SU-DHL-6 (cell line): ENCODE measurements around the gene CAPN13.
A peak's percentile ranks its signal among the peaks of the same experiment; 100 is the strongest.

Experiments
- H2AFZ ChIP-seq: fragments of 200-600 bp; sonication (generic); 2 replicates; pipeline ENCODE4 v1.6.1; 2014; ENCODE audit warnings: low read depth, mild to moderate bottlenecking, moderate library complexity, mixed read lengths, antibody characterized with exemption, low read length; ENCODE audit not compliant: severe bottlenecking
- H3F3A ChIP-seq: fragments of 200-600 bp; shearing (Covaris generic); 2 replicates; pipeline ENCODE4 v1.6.0; 2016; ENCODE audit warnings: antibody characterized with exemption, mild to moderate bottlenecking; ENCODE audit not compliant: insufficient read depth
- H3K27ac ChIP-seq: fragments of 200-600 bp; sonication (generic); 2 replicates; pipeline ENCODE4 v1.5.1; 2016; ENCODE audit warnings: low read depth, mild to moderate bottlenecking, low read length, moderate library complexity, mixed read lengths
- H3K27me3 ChIP-seq: fragments of 200-600 bp; sonication (generic), shearing (Covaris generic); 2 replicates; pipeline ENCODE4 v1.6.0; 2014; ENCODE audit warnings: mild to moderate bottlenecking, low read length
- H3K36me3 ChIP-seq: fragments of 200-600 bp; sonication (generic); 2 replicates; pipeline ENCODE4 v1.6.1; 2014; ENCODE audit warnings: mild to moderate bottlenecking, low read length, mixed read lengths
- H3K4me2 ChIP-seq: fragments of 300-600, 200-600 bp; shearing (Covaris generic), sonication (generic); 2 replicates; pipeline ENCODE4 v1.6.0; 2014; ENCODE audit warnings: low read length, low read depth, mild to moderate bottlenecking; ENCODE audit not compliant: poor library complexity, severe bottlenecking
- H3K4me3 ChIP-seq: fragments of 200-600 bp; sonication (generic); 2 replicates; pipeline ENCODE4 v1.5.1; 2014; ENCODE audit warnings: antibody characterized with exemption, low read length, mild to moderate bottlenecking, mixed read lengths; ENCODE audit not compliant: insufficient read depth, poor library complexity, severe bottlenecking
- H3K79me2 ChIP-seq: fragments of 200-600 bp; sonication (generic); 2 replicates; pipeline ENCODE4 v1.6.1; 2014; ENCODE audit warnings: mild to moderate bottlenecking, low read length, moderate library complexity; ENCODE audit not compliant: insufficient read depth
- H3K9ac ChIP-seq: fragments of 200-600 bp; sonication (generic); 2 replicates; pipeline ENCODE4 v1.7.0; 2014; ENCODE audit warnings: mild to moderate bottlenecking, low read length
- H3K9me2 ChIP-seq: fragments of 200-600 bp; sonication (generic); replicated peaks from 2 replicates; pipeline ENCODE4 v1.6.1; 2014; ENCODE audit warnings: low read length; ENCODE audit not compliant: insufficient read depth
- H3K9me3 ChIP-seq: fragments of 200-600 bp; sonication (generic); 2 replicates; pipeline ENCODE4 v1.6.1; 2014; ENCODE audit warnings: low read length, mixed read lengths; ENCODE audit not compliant: insufficient read depth
- H4K20me1 ChIP-seq: fragments of 200-600 bp; sonication (generic); 2 replicates; pipeline ENCODE4 v1.6.1; 2014; ENCODE audit warnings: low read depth, mild to moderate bottlenecking, antibody characterized with exemption, low read length, moderate library complexity, mixed read lengths
- CTCF ChIP-seq: fragments of 200-600 bp; sonication (generic); IDR thresholded peaks from one replicate; pipeline ENCODE4 v1.5.1; 2017; ENCODE audit warnings: antibody characterized with exemption, mild to moderate bottlenecking, low read length, moderate library complexity; ENCODE audit not compliant: insufficient read depth, poor library complexity, severe bottlenecking
- EZH2phosphoT487 ChIP-seq: fragments of 200-600 bp; sonication (generic), shearing (Covaris generic); conservative IDR thresholded peaks from 2 replicates; pipeline ENCODE4 v1.6.1; 2018; ENCODE audit warnings: mild to moderate bottlenecking, antibody characterized with exemption, low read length, moderate library complexity, mixed read lengths

CAPN13 gene

GRCh38 chr2:30708491-30709290 is 98.6 kb downstream of the CAPN13 start:
- TF ChIP-seq EZH2phosphoT487, result no peak
- peak; percentile 22 for TF ChIP-seq CTCF
- H2AFZ ChIP-seq, result no peak overlapping the region

GRCh38 chr2:30707304-30707903 is 99.8 kb downstream of the CAPN13 start:
- no peaks in the 10 kb centered on the region for H3K9me2 ChIP-seq
- H3K4me3 ChIP-seq, result no peak overlapping the region
- no peak overlapping the region for H2AFZ ChIP-seq
- H3K9me3 ChIP-seq, result peaks cover 3% of the 10 kb centered on the region; the same call in 1 of the 2 replicates
- no peaks in the 10 kb centered on the region for H3F3A ChIP-seq
- no peaks in the 10 kb centered on the region for H4K20me1 ChIP-seq
- H3K27ac ChIP-seq, result no peak overlapping the region
- H3K79me2 ChIP-seq, result no peaks in the 10 kb centered on the region
- TF ChIP-seq EZH2phosphoT487, result no peak
- no peak for TF ChIP-seq CTCF
- H3K9ac ChIP-seq, result no peak overlapping the region
- no peak overlapping the region for H3K4me2 ChIP-seq
- H3K27me3 ChIP-seq, result no peaks in the 10 kb centered on the region
- H3K36me3 ChIP-seq, result 0 out of 2 replicates have a peak, but pooled peaks cover under 1% of the 10 kb centered on the region

More at GRCh38 chr2:30708491-30709290, 98.6 kb downstream of the CAPN13 start:
- Histone ChIP-seq H3K79me2 (no peaks in the 10 kb centered on the region), H3K4me3 (no peak overlapping the region), H3K4me2 (no peak overlapping the region), H3K27ac (no peak overlapping the region), H4K20me1 (no peaks in the 10 kb centered on the region), H3F3A (no peaks in the 10 kb centered on the region), H3K9me3 (no peaks in the 10 kb centered on the region), H3K9me2 (no peaks in the 10 kb centered on the region), H3K27me3 (no peaks in the 10 kb centered on the region), H3K36me3 (no peaks in the 10 kb centered on the region), H3K9ac (no peak overlapping the region)

- TF ChIP-seq CTCF, result peak; percentile 52
- TF ChIP-seq EZH2phosphoT487, result no peak
- Histone ChIP-seq H3K9ac (no peak overlapping the region), H3K27ac (no peak overlapping the region)
Observed at GRCh38 chr2:30706534-30707303, 100.5 kb downstream of the CAPN13 start.

More at GRCh38 chr2:30706534-30707303, 100.5 kb downstream of the CAPN13 start:
- Histone ChIP-seq H3K27me3 (no peaks in the 10 kb centered on the region), H3K36me3 (0 out of 2 replicates have a peak, but pooled peaks cover 6% of the 10 kb centered on the region), H3K9me3 (peaks cover 10% of the 10 kb centered on the region; the same call in 1 of the 2 replicates), H3K4me3 (no peak overlapping the region), H3K9me2 (no peaks in the 10 kb centered on the region), H3K4me2 (no peak overlapping the region), H3F3A (no peaks in the 10 kb centered on the region), H3K79me2 (no peaks in the 10 kb centered on the region), H2AFZ (no peak overlapping the region), H4K20me1 (no peaks in the 10 kb centered on the region)
